Liver (tissue), 9 donors: ENCODE data around the gene SPO11. TPM values are rescaled to one million over a fixed set of nuclear protein-coding genes. Genes with fewer than 3 reads are reported as not detected.

Source experiments
- DNase-seq: peaks from one replicate; pipeline ENCODE4 v3.0.0-alpha.2; 2017; ENCODE audit warnings: low spot score
- H3K27ac ChIP-seq, 2 donors: one replicate each; pipeline ENCODE4 v1.7.0; 2013; ENCODE audit warnings: inconsistent platforms in 2 of 2, low read length in 2 of 2, control low read depth in 1 of 2, low read depth in 1 of 2, mild to moderate bottlenecking in 1 of 2
- H3K27me3 ChIP-seq, 4 donors: one replicate each; pipeline versions ENCODE4 v1.6.1 to v1.7.0; 2013; ENCODE audit warnings: low read length in 3 of 4, inconsistent platforms in 1 of 4, mild to moderate bottlenecking in 1 of 4, moderate library complexity in 1 of 4; ENCODE audit not compliant: control insufficient read depth in 4 of 4, insufficient read depth in 4 of 4
- H3K36me3 ChIP-seq, 4 donors: one replicate each; pipeline versions ENCODE4 v1.6.1 to v1.7.0; 2013; ENCODE audit warnings: low read length in 3 of 4, mild to moderate bottlenecking in 3 of 4, low read depth in 1 of 4, moderate library complexity in 1 of 4; ENCODE audit not compliant: control insufficient read depth in 4 of 4, insufficient read depth in 3 of 4
- H3K4me1 ChIP-seq, 4 donors: one replicate each; pipeline versions ENCODE4 v1.6.1 to v1.7.0; 2013; ENCODE audit warnings: low read length in 3 of 4, mild to moderate bottlenecking in 3 of 4, moderate library complexity in 1 of 4; ENCODE audit not compliant: control insufficient read depth in 4 of 4, insufficient read depth in 4 of 4
- H3K4me3 ChIP-seq, 3 donors: one replicate each; pipeline versions ENCODE4 v1.6.1 to v1.7.0; 2013; ENCODE audit warnings: low read length in 3 of 3, control low read depth in 1 of 3, low read depth in 1 of 3, mild to moderate bottlenecking in 1 of 3
- H3K9ac ChIP-seq, 2 donors: one replicate each; pipeline ENCODE4 v1.7.0; 2013; ENCODE audit warnings: low read length in 2 of 2, mild to moderate bottlenecking in 2 of 2, moderate library complexity in 2 of 2, control low read depth in 1 of 2, low read depth in 1 of 2
- H3K9me3 ChIP-seq, 4 donors: one replicate each; pipeline versions ENCODE4 v1.6.1 to v1.7.0; 2013; ENCODE audit warnings: low read length in 3 of 4; ENCODE audit not compliant: control insufficient read depth in 4 of 4
- ATF3 ChIP-seq: IDR thresholded peaks from 2 replicates; pipeline ENCODE4 v1.6.1; 2016; ENCODE audit warnings: antibody characterized with exemption
- EGR1 ChIP-seq, 2 donors: IDR thresholded peaks; 2 replicates each; pipeline ENCODE4 v1.6.1; 2016 to 2018; ENCODE audit warnings: antibody characterized with exemption in 2 of 2, low read depth in 2 of 2
- FOXA1 ChIP-seq: IDR thresholded peaks from 2 replicates; pipeline ENCODE4 v1.6.1; 2016; ENCODE audit warnings: antibody characterized with exemption
- FOXA2 ChIP-seq: IDR thresholded peaks from 2 replicates; pipeline ENCODE4 v1.6.1; 2016; ENCODE audit warnings: antibody characterized with exemption
- GABPA ChIP-seq, 2 donors: IDR thresholded peaks in 1 of 2; conservative IDR thresholded peaks in 1 of 2; 2 replicates each; pipeline ENCODE4 v1.6.1; 2016; ENCODE audit warnings: antibody characterized with exemption in 2 of 2, mild to moderate bottlenecking in 1 of 2, moderate library complexity in 1 of 2
- HNF4A ChIP-seq, 2 donors: conservative IDR thresholded peaks; 2 replicates each; pipeline ENCODE4 v1.6.1; 2016; ENCODE audit warnings: antibody characterized with exemption in 2 of 2, mild to moderate bottlenecking in 2 of 2
- HNF4G ChIP-seq: IDR thresholded peaks from 2 replicates; pipeline ENCODE4 v1.6.1; 2016; ENCODE audit warnings: antibody characterized with exemption
- JUND ChIP-seq, 2 donors: IDR thresholded peaks; 2 replicates each; pipeline ENCODE4 v1.6.1; 2016; ENCODE audit warnings: antibody characterized with exemption in 2 of 2
- NR2F2 ChIP-seq: IDR thresholded peaks from 2 replicates; pipeline ENCODE4 v1.6.1; 2016; ENCODE audit warnings: antibody characterized with exemption
- RAD21 ChIP-seq, 2 donors: IDR thresholded peaks; 2 replicates each; pipeline ENCODE4 v1.6.1; 2016; ENCODE audit warnings: antibody characterized with exemption in 2 of 2, mild to moderate bottlenecking in 2 of 2
- SP1 ChIP-seq: IDR thresholded peaks from 2 replicates; pipeline ENCODE4 v1.6.1; 2018; ENCODE audit warnings: antibody characterized with exemption, mild to moderate bottlenecking
- YY1 ChIP-seq: IDR thresholded peaks from 2 replicates; pipeline ENCODE4 v1.6.1; 2016; ENCODE audit warnings: antibody characterized with exemption, mild to moderate bottlenecking
- WGBS: extraction: QIAGEN DNeasy Blood & Tissue Kit; methylation state at CpG from one replicate; pipeline ENCODE4 v1.1.7; 2013; 5-methylcytosine and 5-hydroxymethylcytosine counted together
- polyA plus RNA-seq, 2 donors: library from polyadenylated mRNA; stranded (reverse) in 1 of 2; unstranded in 1 of 2; fragments of 200-250 nt in 1 of 2; fragments of >200 nt in 1 of 2; fragmentation: Nextera tagmentation in 1 of 2; extraction: Ambion mirVana in 1 of 2; gene quantifications; one replicate each; pipeline versions ENCODE4 v1.2.1 to v1.2.3, GENCODE V29; 2013 to 2015
- total RNA-seq, 2 donors: library from RNA; depleted of rRNA; stranded (reverse); fragments of >200 nt; gene quantifications; one replicate each; pipeline ENCODE4 v1.2.3, GENCODE V29; 2014
- TF ChIP-seq, protein P1 (sequence below): IDR thresholded peaks from 2 replicates; pipeline ENCODE4 v1.6.1; 2016; ENCODE audit warnings: antibody characterized with exemption, mild to moderate bottlenecking
- TF ChIP-seq, protein P2 (sequence below): fragments of 150-350 bp; IDR thresholded peaks from 2 replicates; pipeline ENCODE4 v1.5.1; 2017; ENCODE audit warnings: improper control_type of control experiment, low read depth, low read length; ENCODE audit not compliant: missing input control
- TF ChIP-seq, protein P3 (sequence below): IDR thresholded peaks from 2 replicates; pipeline ENCODE4 v1.6.1; 2016; ENCODE audit warnings: antibody characterized with exemption
- donor health status: healthy.
- donor health status: healthy.
- donor health status: healthy.
- donor health status: healthy.
- donor health status: healthy.

SPO11 gene
- total and polyA plus RNA-seq, 4 donors, result not detected

DNA sequence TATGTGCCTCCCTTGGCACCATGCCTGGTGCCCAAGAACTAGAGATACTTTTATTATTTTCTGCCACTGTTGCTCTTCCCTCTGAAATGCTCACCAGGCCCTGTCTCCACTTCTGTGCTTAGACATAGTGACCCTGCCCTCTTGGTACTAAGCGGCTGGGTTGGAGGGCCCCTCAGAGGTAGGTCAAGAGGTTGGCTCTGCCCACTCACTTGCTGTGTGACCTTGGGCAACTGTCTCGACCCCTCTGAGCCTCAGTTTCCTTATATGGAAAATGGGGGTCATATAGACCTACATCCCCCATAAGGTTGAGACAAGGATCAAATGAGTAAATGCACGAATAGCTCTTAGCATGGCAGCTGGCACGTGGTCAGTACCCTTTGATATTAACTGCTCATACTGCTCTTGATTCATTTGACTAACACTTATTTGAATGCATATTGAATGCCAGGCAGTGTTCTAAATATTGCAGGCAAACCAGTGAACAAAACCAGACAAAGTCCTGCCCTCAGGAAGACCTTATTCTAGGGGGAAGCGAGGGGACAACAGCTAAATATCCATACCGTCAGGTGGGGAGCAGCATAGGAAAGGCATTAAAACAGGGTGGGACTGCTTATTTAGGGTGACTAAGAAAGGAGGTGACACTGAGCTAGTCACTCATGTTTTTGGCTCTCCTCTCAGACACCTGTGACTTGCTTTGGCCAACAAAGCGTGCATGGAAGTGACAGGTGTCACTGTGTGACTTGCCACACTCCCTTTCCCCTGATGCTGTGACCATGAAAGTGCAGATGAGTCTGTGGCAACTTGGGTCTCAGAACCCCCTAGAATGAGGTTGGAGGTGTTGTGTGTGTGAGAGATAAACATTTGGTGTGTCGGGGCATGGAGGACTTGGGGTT is 14.3 kb upstream of the SPO11 start:
- H3K9me3 ChIP-seq, result no peaks in the 10 kb centered on the region
- H3K36me3 ChIP-seq, result no peaks in the 10 kb centered on the region
- no peak overlapping the region for H3K9ac ChIP-seq
- H3K4me1 ChIP-seq, result no peaks in the 10 kb centered on the region
- no peak for DNase-seq
- H3K27me3 ChIP-seq, result no peaks in the 10 kb centered on the region
- WGBS, result 82% methylated on average over 8 of the region's 8 CpGs
- H3K27ac ChIP-seq, result no peak overlapping the region
- TF ChIP-seq HNF4A (conservative IDR thresholded peaks at IDR 0.05) (no peak), HNF4G (no peak), YY1 (no peak), ATF3 (no peak), RAD21 (IDR thresholded peaks at IDR 0.05) (no peak)
- TF ChIP-seq, protein P1, sequence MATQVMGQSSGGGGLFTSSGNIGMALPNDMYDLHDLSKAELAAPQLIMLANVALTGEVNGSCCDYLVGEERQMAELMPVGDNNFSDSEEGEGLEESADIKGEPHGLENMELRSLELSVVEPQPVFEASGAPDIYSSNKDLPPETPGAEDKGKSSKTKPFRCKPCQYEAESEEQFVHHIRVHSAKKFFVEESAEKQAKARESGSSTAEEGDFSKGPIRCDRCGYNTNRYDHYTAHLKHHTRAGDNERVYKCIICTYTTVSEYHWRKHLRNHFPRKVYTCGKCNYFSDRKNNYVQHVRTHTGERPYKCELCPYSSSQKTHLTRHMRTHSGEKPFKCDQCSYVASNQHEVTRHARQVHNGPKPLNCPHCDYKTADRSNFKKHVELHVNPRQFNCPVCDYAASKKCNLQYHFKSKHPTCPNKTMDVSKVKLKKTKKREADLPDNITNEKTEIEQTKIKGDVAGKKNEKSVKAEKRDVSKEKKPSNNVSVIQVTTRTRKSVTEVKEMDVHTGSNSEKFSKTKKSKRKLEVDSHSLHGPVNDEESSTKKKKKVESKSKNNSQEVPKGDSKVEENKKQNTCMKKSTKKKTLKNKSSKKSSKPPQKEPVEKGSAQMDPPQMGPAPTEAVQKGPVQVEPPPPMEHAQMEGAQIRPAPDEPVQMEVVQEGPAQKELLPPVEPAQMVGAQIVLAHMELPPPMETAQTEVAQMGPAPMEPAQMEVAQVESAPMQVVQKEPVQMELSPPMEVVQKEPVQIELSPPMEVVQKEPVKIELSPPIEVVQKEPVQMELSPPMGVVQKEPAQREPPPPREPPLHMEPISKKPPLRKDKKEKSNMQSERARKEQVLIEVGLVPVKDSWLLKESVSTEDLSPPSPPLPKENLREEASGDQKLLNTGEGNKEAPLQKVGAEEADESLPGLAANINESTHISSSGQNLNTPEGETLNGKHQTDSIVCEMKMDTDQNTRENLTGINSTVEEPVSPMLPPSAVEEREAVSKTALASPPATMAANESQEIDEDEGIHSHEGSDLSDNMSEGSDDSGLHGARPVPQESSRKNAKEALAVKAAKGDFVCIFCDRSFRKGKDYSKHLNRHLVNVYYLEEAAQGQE, result no peak
- TF ChIP-seq, protein P2, sequence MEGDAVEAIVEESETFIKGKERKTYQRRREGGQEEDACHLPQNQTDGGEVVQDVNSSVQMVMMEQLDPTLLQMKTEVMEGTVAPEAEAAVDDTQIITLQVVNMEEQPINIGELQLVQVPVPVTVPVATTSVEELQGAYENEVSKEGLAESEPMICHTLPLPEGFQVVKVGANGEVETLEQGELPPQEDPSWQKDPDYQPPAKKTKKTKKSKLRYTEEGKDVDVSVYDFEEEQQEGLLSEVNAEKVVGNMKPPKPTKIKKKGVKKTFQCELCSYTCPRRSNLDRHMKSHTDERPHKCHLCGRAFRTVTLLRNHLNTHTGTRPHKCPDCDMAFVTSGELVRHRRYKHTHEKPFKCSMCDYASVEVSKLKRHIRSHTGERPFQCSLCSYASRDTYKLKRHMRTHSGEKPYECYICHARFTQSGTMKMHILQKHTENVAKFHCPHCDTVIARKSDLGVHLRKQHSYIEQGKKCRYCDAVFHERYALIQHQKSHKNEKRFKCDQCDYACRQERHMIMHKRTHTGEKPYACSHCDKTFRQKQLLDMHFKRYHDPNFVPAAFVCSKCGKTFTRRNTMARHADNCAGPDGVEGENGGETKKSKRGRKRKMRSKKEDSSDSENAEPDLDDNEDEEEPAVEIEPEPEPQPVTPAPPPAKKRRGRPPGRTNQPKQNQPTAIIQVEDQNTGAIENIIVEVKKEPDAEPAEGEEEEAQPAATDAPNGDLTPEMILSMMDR, result no peak
- TF ChIP-seq, protein P3, sequence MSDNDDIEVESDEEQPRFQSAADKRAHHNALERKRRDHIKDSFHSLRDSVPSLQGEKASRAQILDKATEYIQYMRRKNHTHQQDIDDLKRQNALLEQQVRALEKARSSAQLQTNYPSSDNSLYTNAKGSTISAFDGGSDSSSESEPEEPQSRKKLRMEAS, result no peak
- H3K4me3 ChIP-seq, result no peak overlapping the region

DNA sequence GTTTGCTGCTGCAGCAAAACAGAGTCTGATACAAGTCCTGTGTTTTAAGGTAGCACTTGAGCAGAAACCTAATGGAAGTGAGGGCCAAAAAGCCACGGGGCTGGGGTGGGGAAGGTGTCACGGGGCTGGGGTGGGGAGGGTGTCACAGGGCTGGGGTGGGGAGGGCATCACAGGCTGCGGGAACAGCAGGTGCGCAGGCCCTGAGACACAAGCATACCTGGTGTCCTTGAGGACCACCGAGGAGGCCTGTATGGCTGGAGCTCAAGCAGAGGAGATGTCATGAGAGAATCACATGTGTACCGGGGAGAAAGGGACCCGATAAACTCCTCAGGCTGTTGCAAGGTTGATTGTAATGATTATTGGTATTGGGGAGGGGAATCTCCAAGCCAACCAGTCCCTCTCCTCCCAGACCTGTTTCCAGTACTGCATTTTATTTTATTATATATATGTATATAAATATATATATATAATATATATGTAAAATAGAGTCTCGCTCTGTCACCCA is 13.6 kb upstream of the SPO11 start:
- 87% methylated on average over 8 of the region's 8 CpGs for WGBS
- Histone ChIP-seq H3K9ac (no peak overlapping the region), H3K27ac (no peak overlapping the region), H3K27me3 (no peaks in the 10 kb centered on the region), H3K9me3 (no peaks in the 10 kb centered on the region), H3K36me3 (no peaks in the 10 kb centered on the region), H3K4me3 (no peak overlapping the region), H3K4me1 (no peaks in the 10 kb centered on the region)
- no peak for DNase-seq
- TF ChIP-seq, protein P2, result no peak
- no peak for TF ChIP-seq FOXA2
- TF ChIP-seq, protein P3, result no peak
- TF ChIP-seq SP1, result no peak
- no peak for TF ChIP-seq HNF4G
- TF ChIP-seq, protein P1, result no peak
- no peak for TF ChIP-seq EGR1 (IDR thresholded peaks at IDR 0.05; ENCODE audit: low read depth in 2 of 2)
- TF ChIP-seq FOXA1, result no peak
- TF ChIP-seq YY1, result no peak
- TF ChIP-seq RAD21 (IDR thresholded peaks at IDR 0.05), result no peak
- no peak for TF ChIP-seq ATF3
- no peak for TF ChIP-seq NR2F2
- TF ChIP-seq JUND (IDR thresholded peaks at IDR 0.05), result no peak
- TF ChIP-seq GABPA (IDR thresholded peaks at IDR 0.05 in 1 of 2, conservative IDR thresholded peaks at IDR 0.05 in 1 of 2), result no peak
